Stimulated activated naive CD8-positive, alpha-beta T cell treated with anti-CD3 and anti-CD28 coated beads, Interleukin-15, Interleukin-2, amounts not matched to agents 100 U/mL and 50 U/mL, for 24 hours (primary cell): ENCODE data around the gene TRIM28.

Experiments used
- ATAC-seq: fragments of 150-1000 bp; cut with Tn5 transposase; one replicate; pipeline ENCODE4 v1.10.0; 2021
- DNase-seq: peaks from one replicate; pipeline ENCODE4 v3.0.0; 2021

The TRIM28 gene

DNA sequence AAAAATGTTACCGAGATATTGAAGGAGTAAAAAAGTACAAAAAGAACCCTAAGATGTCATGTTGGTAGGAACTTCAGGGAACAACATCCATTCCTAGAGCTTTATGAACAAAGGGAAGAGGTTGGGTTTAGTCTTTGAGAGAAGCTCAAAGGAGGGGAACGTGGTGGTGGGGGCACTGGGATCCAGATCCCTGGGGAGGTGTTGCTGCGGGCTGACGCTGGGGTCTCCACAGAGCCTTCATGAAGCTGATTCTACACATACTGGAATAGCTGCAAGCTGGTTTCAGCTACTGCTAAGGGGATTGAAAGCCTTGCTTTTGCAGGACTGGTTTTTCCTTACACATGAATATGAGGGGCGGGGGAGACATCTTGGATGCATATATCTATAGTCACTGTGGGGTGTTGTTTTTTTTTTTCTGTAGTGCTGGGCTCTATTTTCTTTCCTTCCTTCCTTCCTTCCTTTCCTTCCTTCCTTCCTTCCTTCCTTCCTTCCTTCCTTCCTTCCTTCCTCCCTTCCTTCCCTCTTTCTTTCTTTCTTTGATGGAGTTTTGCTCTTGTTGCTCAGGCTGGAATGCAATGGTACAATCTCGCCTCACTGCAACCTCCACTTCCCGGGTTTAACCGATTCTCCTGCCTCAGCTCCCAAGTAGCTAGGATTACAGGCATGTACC lies 35.7 kb downstream of the TRIM28 start:
- DNase-seq (peak; percentile 3), ATAC-seq (no peak)

DNA sequence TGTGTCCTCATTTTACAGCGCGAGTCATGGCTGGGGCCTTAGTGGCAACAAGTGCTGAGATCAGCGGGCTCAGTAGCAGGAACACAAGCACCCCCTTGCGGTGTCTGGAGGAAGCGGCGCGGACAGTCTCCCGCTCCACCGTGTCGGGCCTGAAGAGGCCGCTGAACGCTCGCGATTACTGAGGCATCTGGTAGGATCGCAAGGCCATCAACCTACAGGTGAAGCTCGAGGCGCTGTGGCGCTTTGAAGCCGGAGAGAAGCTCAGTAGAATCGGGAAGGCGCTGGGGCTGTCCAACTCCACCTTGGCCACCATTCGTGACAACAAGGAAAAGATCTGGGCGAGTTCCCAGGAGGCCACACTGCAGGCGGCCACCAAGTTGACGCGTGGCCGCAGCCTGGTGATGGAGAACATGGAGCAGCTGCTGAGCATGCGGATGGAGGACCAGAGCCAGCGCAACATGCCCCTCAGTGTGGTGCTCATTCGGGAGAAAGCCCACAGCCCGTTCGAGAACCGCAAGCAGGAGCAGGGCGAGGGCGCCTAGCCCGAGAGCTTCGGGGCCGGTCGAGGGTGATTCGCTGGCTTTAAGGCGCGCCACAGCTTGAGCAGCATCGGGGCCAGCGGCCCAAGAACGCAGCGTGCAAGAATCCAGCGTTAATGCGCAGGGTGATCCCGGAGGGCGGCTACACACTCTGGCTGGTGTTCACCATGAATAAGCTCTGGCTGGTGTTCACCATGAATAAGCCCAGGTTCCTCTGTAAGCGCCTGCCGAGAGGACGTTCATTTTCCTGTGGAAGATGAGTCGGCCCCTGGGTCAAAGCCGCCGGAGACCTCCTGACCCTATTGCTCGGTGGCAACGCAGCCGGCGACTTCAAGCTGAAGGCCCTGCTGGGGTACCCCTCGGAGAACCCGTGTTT lies 37.6 kb downstream of the TRIM28 start:
- peak; percentile 93 for DNase-seq
- ATAC-seq: peak; percentile 93

- ATAC-seq (no peak), DNase-seq (no peak)
Measured at GRCh38 chr19:58582985-58583384, 39.1 kb downstream of the TRIM28 start.

- DNase-seq (peak; percentile 2), ATAC-seq (no peak)
Measured at GRCh38 chr19:58584498-58585441, 40.9 kb downstream of the TRIM28 start.

DNA sequence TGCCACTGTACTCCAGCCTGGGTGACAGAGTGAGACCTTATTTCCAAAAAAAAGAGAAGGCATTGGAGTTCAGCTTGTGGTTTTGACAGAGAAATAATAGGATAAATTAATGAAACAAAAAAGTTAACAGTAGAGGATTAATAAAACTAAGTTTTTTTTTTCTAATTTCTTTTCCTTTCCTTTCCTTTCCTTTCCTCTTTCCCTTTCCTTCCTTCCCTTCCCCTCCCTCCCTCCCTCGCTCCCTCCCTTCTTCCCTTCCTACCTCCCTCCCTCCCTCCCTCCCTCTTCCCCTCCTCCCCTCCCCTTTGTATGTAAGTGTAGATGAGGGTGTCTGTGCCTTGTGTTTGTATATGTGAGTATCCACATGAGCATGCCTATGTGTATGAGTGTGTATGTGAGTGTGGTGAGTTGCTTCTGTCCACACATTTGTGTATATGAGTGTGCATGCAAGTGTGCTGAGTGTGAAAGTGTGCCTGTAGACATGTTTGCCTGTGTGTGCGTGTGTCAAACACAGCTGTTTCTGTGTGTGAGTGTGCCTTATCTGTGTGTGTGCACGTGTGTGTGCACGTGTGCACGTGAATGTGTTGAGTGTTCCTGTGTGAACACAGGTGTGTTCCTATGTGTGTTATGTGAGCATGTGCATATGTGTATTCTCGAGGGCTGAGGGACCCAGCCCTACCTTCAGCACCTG lies 41.7 kb downstream of the TRIM28 start:
- ATAC-seq (no peak), DNase-seq (no peak)

DNA sequence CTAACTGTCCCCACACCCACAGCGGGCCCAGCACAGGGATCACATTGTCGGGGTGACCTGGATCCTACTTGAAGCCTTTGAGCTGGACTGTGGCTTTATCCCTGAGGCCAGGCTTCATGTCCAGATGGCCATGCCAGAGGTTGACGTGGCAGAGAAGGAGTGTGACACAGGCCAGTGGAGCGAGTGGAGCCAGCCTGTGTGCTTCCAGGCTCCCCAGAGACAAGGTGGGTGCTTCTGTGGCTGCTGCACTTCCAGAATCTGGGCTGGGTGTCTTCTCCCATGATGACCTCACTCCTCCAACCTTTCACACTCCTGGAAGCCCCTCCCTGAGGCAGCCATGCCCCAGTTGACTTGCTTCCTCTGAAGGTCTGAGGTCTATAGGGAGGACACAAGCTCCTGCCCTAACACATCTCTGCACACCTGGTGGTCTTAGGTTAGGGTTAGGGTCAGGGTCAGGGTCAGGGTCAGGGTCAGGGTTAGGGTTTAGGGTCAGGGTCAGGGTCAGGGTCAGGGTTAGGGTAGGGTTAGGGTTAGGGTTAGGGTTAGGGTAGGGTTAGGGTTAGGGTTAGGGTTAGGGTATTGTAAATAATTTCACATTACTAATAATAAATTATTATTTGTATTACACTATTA lies 42.4 kb downstream of the TRIM28 start:
- DNase-seq (no peak), ATAC-seq (no peak)
